Kidney (tissue), 14 donors: Measurements from ENCODE around the gene WRAP73. TPM values are rescaled to one million over a fixed set of nuclear protein-coding genes. Genes with fewer than 3 reads are reported as not detected.

ENCODE experiments used
- DNase-seq, 5 donors: peaks; one replicate each; pipeline ENCODE4 v3.0.0-alpha.2; 2013 to 2020
- FAIRE-seq: peaks from 2 replicates; lab custom pipeline; 2012; peaks lifted over from hg19 to GRCh38; lab: Jason Lieb, UNC
- H3K27ac ChIP-seq, 2 donors: one replicate each; pipeline ENCODE4 v1.7.0; 2013; ENCODE audit warnings: low read depth in 2 of 2, low read length in 2 of 2, inconsistent platforms in 1 of 2
- H3K27me3 ChIP-seq: one replicate; pipeline ENCODE4 v1.7.1; 2013; ENCODE audit warnings: low read length, inconsistent platforms; ENCODE audit not compliant: control insufficient read depth, insufficient read depth
- H3K36me3 ChIP-seq, 3 donors: one replicate each; pipeline versions ENCODE4 v1.7.0 to v1.7.1; 2013; ENCODE audit warnings: low read length in 3 of 3, control low read depth in 1 of 3, inconsistent platforms in 1 of 3; ENCODE audit not compliant: insufficient read depth in 3 of 3, control insufficient read depth in 2 of 3
- H3K4me1 ChIP-seq, 3 donors: one replicate each; pipeline versions ENCODE4 v1.7.0 to v1.7.1; 2013; ENCODE audit warnings: low read length in 3 of 3, inconsistent platforms in 1 of 3, low read depth in 1 of 3; ENCODE audit not compliant: control insufficient read depth in 2 of 3, insufficient read depth in 2 of 3
- H3K4me3 ChIP-seq, 3 donors: one replicate each; pipeline versions ENCODE4 v1.7.0 to v1.8.1; 2013; ENCODE audit warnings: low read length in 3 of 3, control low read depth in 1 of 3, inconsistent platforms in 1 of 3
- H3K9ac ChIP-seq, 3 donors: one replicate each; pipeline versions ENCODE4 v1.7.0 to v1.7.1; 2013; ENCODE audit warnings: low read length in 3 of 3, control low read depth in 1 of 3, inconsistent platforms in 1 of 3
- H3K9me3 ChIP-seq, 3 donors: one replicate each; pipeline versions ENCODE4 v1.7.0 to v1.7.1; 2013; ENCODE audit warnings: low read length in 3 of 3, control low read depth in 1 of 3, inconsistent platforms in 1 of 3; ENCODE audit not compliant: control insufficient read depth in 2 of 3, insufficient read depth in 1 of 3
- CTCF ChIP-seq: IDR thresholded peaks from 3 replicates; pipeline ENCODE4 v1.5.1; 2012; ENCODE audit warnings: mild to moderate bottlenecking, moderate library complexity, borderline replicate concordance; ENCODE audit not compliant: insufficient read depth; ENCODE audit errors: extremely low read depth
- intact Hi-C: fragments of 100-400 bp; cut with DNase I; formaldehyde crosslinking; loops from one replicate; pipeline ENCODE4 v1.11.1; 2022
- polyA plus RNA-seq: library from polyadenylated mRNA; stranded (reverse); fragments of 350-450 nt; fragmentation: Illumina TruSeq; extraction: RNeasy Lipid Tissue Mini Kit (QIAGEN cat#74804); gene quantifications from one replicate; pipeline ENCODE4 v1.2.3, GENCODE V29; 2014; ENCODE audit warnings: low read depth, low replicate concordance; ENCODE audit not compliant: insufficient read depth
- total RNA-seq: library from RNA; stranded (reverse); fragmentation: NEBNext Ultra II Directional; extraction: Animal tissue kit (Norgen Biotek cat#: 25700); gene quantifications from one replicate; pipeline ENCODE4 v1.2.1, GENCODE V29; 2021
- donor health status: control.
- donor health status: control.
- donor health status: control.
- donor health status: control.
- donor health status: control.
- donor health status: DM: yes; HTN: yes; CAD: no.
- donor health status: Normal renal cell carcinoma (clear cell type).

The WRAP73 gene
- total and polyA plus RNA-seq, 2 donors from 2014 or later = 18.4 to 19.6 TPM

GRCh38 chr1:3630161-3630611, 19.7 kb downstream of the WRAP73 start:
- Histone ChIP-seq H3K27ac (no peak overlapping the region), H3K4me3 (no peak overlapping the region), H3K9me3 (no peaks in the 10 kb centered on the region), H3K36me3 (peaks cover 4 to 36% (median 16%) of the 10 kb centered on the region in 3 donors), H3K27me3 (no peaks in the 10 kb centered on the region), H3K9ac (no peak overlapping the region), H3K4me1 (peaks cover 0 to 6% (median 3%) of the 10 kb centered on the region in 3 donors)
- no peak for TF ChIP-seq CTCF
- intact Hi-C loops = no loop called here
- peak in 1 of 5 donors; percentile 51 for DNase-seq
- FAIRE-seq = no peak

GRCh38 chr1:3629561-3630160, 20.2 kb downstream of the WRAP73 start:
- no peaks in the 10 kb centered on the region for H3K27me3 ChIP-seq
- intact Hi-C loops = no loop called here
- H3K9me3 ChIP-seq = no peaks in the 10 kb centered on the region
- no peak overlapping the region for H3K4me3 ChIP-seq
- H3K36me3 ChIP-seq = peaks cover 4 to 31% (median 14%) of the 10 kb centered on the region in 3 donors
- peak in 1 of 5 donors; percentile 54 for DNase-seq
- FAIRE-seq = no peak
- H3K27ac ChIP-seq = no peak overlapping the region
- TF ChIP-seq CTCF = no peak
- H3K4me1 ChIP-seq = peaks cover 0 to 6% (median 3%) of the 10 kb centered on the region in 3 donors
- H3K9ac ChIP-seq = no peak overlapping the region

GRCh38 chr1:3628445-3628844, 21.5 kb downstream of the WRAP73 start:
- no peaks in the 10 kb centered on the region for H3K27me3 ChIP-seq
- H3K4me3 ChIP-seq = no peak overlapping the region
- H3K9me3 ChIP-seq = no peaks in the 10 kb centered on the region
- no peak overlapping the region for H3K27ac ChIP-seq
- no peak for TF ChIP-seq CTCF
- H3K4me1 ChIP-seq = peaks cover 0 to 10% (median 9%) of the 10 kb centered on the region in 3 donors
- intact Hi-C loops = no loop called here
- peak in 1 of 5 donors; percentile 31 for DNase-seq
- peaks cover 4 to 29% (median 12%) of the 10 kb centered on the region in 3 donors for H3K36me3 ChIP-seq
- no peak overlapping the region for H3K9ac ChIP-seq
- no peak for FAIRE-seq
